Left hindlimb (tissue), 1 donor: Measurements from ENCODE around the gene TCP11.

ENCODE experiments used
- DNase-seq: peaks from one replicate; pipeline ENCODE4 v3.0.0-alpha.2; 2018

Gene TCP11

GRCh38 chr6:35090734-35091133 lies 50.4 kb downstream of the TCP11 start:
- DNase-seq = no peak

GRCh38 chr6:35089935-35090505 lies 51.1 kb downstream of the TCP11 start:
- no peak for DNase-seq

GRCh38 chr6:35089216-35089934 lies 51.8 kb downstream of the TCP11 start:
- no peak for DNase-seq

GRCh38 chr6:35088281-35089215 lies 52.6 kb downstream of the TCP11 start:
- DNase-seq = no peak

- no peak for DNase-seq
Measured at GRCh38 chr6:35087361-35088280, 53.5 kb downstream of the TCP11 start.

GRCh38 chr6:35086636-35087360 lies 54.3 kb downstream of the TCP11 start:
- DNase-seq = no peak

- no peak for DNase-seq
Measured at GRCh38 chr6:35086282-35086632, 54.9 kb downstream of the TCP11 start.

- DNase-seq = no peak
Measured at GRCh38 chr6:35085359-35086281, 55.5 kb downstream of the TCP11 start.

GRCh38 chr6:35084511-35085203 lies 56.5 kb downstream of the TCP11 start:
- DNase-seq = no peak

GRCh38 chr6:35084041-35084491 lies 57.1 kb downstream of the TCP11 start:
- DNase-seq = no peak

GRCh38 chr6:35083507-35083906 lies 57.6 kb downstream of the TCP11 start:
- DNase-seq = no peak

- no peak for DNase-seq
Measured at GRCh38 chr6:35082733-35083403, 58.3 kb downstream of the TCP11 start.

- DNase-seq = no peak
Measured at GRCh38 chr6:35082046-35082732, 59.0 kb downstream of the TCP11 start.

GRCh38 chr6:35081426-35081851 lies 59.7 kb downstream of the TCP11 start:
- DNase-seq = no peak

- DNase-seq = no peak
Measured at GRCh38 chr6:35080821-35081425, 60.2 kb downstream of the TCP11 start.

- DNase-seq = no peak
Measured at GRCh38 chr6:35080016-35080680, 61.0 kb downstream of the TCP11 start.

GRCh38 chr6:35079311-35080000 lies 61.7 kb downstream of the TCP11 start:
- no peak for DNase-seq
